ENCODE data around the gene SPTLC2.

SPTLC2 gene

DNA sequence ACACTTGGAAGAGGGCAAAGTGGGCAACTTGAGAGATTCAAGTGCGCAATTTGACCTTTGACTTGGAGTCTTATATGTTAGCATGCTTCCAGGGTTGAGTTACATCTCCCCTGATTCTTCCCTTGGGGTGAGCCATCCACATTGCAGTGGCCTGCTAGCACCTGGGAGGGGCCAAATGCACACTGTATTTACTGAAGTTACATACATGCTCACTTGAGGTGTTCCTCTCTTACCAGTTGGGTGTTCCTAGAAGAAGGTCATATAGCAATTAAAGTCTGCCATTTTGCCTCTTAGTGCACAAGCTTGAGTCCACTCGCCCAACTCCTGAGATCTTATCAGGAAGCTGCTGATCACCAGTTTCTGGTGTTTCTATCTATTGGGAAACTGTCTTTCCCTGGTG lies 13.7 kb upstream of the SPTLC2 start:
- Histone ChIP-seq H3K36me3 (replicated peaks) (no peaks in the 10 kb centered on the region), H3K27me3 (replicated peaks) (no peaks in the 10 kb centered on the region), H3K27ac (no peak overlapping the region), H3K4me3 (ENCODE audit: low read depth, low read length) (no peak overlapping the region)
- TF ChIP-seq, protein P1, sequence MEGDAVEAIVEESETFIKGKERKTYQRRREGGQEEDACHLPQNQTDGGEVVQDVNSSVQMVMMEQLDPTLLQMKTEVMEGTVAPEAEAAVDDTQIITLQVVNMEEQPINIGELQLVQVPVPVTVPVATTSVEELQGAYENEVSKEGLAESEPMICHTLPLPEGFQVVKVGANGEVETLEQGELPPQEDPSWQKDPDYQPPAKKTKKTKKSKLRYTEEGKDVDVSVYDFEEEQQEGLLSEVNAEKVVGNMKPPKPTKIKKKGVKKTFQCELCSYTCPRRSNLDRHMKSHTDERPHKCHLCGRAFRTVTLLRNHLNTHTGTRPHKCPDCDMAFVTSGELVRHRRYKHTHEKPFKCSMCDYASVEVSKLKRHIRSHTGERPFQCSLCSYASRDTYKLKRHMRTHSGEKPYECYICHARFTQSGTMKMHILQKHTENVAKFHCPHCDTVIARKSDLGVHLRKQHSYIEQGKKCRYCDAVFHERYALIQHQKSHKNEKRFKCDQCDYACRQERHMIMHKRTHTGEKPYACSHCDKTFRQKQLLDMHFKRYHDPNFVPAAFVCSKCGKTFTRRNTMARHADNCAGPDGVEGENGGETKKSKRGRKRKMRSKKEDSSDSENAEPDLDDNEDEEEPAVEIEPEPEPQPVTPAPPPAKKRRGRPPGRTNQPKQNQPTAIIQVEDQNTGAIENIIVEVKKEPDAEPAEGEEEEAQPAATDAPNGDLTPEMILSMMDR (IDR thresholded peaks at IDR 0.05; ENCODE audit: low read depth, low read length, missing control alignments) = no peak
- in situ Hi-C loops (cut with HindIII; ENCODE audit: low pct_ligation_motif_present, low sequenced_read_pairs) = no loop called here
- no peak for DNase-seq

DNA sequence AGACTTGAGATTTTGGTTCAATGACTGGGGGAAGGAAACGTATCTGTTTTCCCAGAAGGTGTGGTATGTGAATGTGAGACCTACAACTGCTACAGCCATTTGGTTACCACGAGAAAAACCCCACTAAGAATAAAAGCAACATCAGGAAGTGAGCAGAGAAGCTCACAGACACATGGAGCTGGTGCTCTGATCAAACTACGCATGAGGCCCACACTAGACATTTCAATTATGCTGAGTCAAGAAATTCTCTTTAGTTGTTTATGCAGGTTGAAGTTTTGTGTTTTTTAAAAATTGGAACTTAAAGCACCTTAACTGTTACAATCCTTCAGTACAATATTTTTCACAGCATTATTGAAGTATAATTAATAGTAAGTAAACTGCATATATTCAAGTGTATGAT lies 8.9 kb upstream of the SPTLC2 start:
- in situ Hi-C loops (cut with HindIII; ENCODE audit: low pct_ligation_motif_present, low sequenced_read_pairs) = no loop called here
- no peak for DNase-seq
- TF ChIP-seq, protein P1 (IDR thresholded peaks at IDR 0.05; ENCODE audit: low read depth, low read length, missing control alignments) = no peak
- no peak overlapping the region for H3K27ac ChIP-seq
- H3K4me3 ChIP-seq (ENCODE audit: low read depth, low read length) = no peak overlapping the region
- H3K27me3 ChIP-seq (replicated peaks) = no peaks in the 10 kb centered on the region
- no peaks in the 10 kb centered on the region for H3K36me3 ChIP-seq (replicated peaks)

DNA sequence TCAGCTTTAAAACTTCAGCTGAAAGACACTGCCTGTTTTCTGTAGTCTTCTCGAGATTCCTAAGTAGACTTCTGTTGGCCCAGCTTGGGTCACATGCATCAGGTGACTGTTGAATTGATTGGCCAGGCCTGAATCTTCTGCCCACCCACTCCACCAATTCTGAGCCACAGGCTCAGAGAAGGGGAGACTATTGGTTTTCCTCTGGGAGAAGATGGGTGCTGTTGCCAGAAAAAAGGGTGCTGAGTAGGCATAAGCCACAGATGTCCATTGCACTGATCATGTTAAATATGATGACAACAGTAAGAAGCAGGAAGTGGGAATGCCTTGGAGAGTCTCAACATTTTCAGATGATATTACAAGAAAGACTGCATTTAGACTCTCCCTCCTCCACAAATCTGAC lies 6.8 kb upstream of the SPTLC2 start:
- Histone ChIP-seq H3K27me3 (replicated peaks) (no peaks in the 10 kb centered on the region), H3K4me3 (ENCODE audit: low read depth, low read length) (no peak overlapping the region), H3K27ac (no peak overlapping the region), H3K36me3 (replicated peaks) (no peaks in the 10 kb centered on the region)
- TF ChIP-seq, protein P1 (IDR thresholded peaks at IDR 0.05; ENCODE audit: low read depth, low read length, missing control alignments) = no peak
- no peak for DNase-seq
- in situ Hi-C loops (cut with HindIII; ENCODE audit: low pct_ligation_motif_present, low sequenced_read_pairs) = no loop called here

DNA sequence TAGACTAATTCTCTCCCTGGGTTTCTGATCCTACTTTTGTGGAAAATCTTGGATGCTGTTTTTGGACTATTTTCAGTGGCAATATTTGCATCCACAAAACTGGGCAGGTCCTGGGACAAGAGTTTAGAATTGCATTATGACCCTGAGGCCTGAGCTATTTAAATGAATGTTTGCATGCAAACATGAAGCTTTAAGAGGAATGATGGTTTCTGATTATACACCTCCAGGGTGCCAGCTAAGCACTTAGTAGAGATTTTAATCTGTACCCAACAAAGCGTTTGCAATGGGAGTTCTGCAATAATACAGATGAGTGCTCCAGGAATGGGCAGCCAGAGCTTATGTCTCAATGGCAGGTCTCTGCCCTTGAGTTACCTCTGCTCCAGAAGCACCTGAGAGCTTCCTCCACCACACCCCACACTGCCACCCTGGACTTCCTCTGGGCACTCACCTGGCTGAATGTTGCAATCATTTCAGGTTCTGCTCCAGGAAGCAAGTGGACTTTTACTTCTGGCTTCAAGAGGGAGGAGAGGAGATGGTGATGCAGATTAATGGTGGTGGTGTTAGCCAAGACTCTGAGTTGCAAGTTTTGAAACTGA lies 6.0 kb upstream of the SPTLC2 start:
- Histone ChIP-seq H3K27me3 (replicated peaks) (no peaks in the 10 kb centered on the region), H3K4me3 (ENCODE audit: low read depth, low read length) (no peak overlapping the region), H3K36me3 (replicated peaks) (no peaks in the 10 kb centered on the region), H3K27ac (no peak overlapping the region)
- TF ChIP-seq, protein P1 (IDR thresholded peaks at IDR 0.05; ENCODE audit: low read depth, low read length, missing control alignments) = no peak
- DNase-seq = no peak
- in situ Hi-C loops (cut with HindIII; ENCODE audit: low pct_ligation_motif_present, low sequenced_read_pairs) = no loop called here

- Histone ChIP-seq H3K27me3 (replicated peaks) (no peaks in the 10 kb centered on the region), H3K36me3 (replicated peaks) (no peaks in the 10 kb centered on the region), H3K4me3 (ENCODE audit: low read depth, low read length) (no peak overlapping the region), H3K27ac (no peak overlapping the region)
- DNase-seq = no peak
- in situ Hi-C loops (cut with HindIII; ENCODE audit: low pct_ligation_motif_present, low sequenced_read_pairs) = no loop called here
- TF ChIP-seq, protein P1 (IDR thresholded peaks at IDR 0.05; ENCODE audit: low read depth, low read length, missing control alignments) = no peak
Observed at GRCh38 chr14:77620222-77620870, 3.9 kb upstream of the SPTLC2 start.

Measured in brain microvascular endothelial cell (primary cell).